Thyroid gland (tissue), 4 donors: ENCODE data around the gene TTC39B.

Experiments
- CTCF ChIP-seq, 6 experiments: fragments of 200-600 bp in 3 of 6; fragments of 450-650 bp in 3 of 6; sonication (generic) in 3 of 6; IDR thresholded peaks; one replicate each; pipeline ENCODE4 v1.5.1; 2016 to 2019; ENCODE audit warnings: antibody characterized with exemption in 6 of 6, mild to moderate bottlenecking in 2 of 6, inconsistent platforms in 1 of 6, moderate library complexity in 1 of 6
- POLR2A ChIP-seq, 2 donors: fragments of 450-650 bp; IDR thresholded peaks; one replicate each; pipeline ENCODE4 v1.6.1; 2017; ENCODE audit warnings: antibody characterized with exemption in 2 of 2, mild to moderate bottlenecking in 2 of 2, moderate library complexity in 1 of 2

- TF ChIP-seq CTCF (IDR thresholded peaks at IDR 0.05) (no peak), POLR2A (IDR thresholded peaks at IDR 0.05) (no peak)
Observed at GRCh38 chr9:15294604-15295003, 12.4 kb downstream of the TTC39B start.
